22Rv1 (cell line): ENCODE data around the gene RBMS3.
"Not testable (repeated sequence)": the region's sequence is repeated elsewhere in the genome, so short reads cannot be mapped to it uniquely, and the experiment has no call there.

Source experiments
- H3K27ac ChIP-seq: fragments of 450-650 bp; 2 replicates; pipeline ENCODE4 v1.5.1; 2017
- ZFX ChIP-seq: fragments of 450-650 bp; IDR thresholded peaks from 2 replicates; pipeline ENCODE4 v1.6.1; 2017; ENCODE audit warnings: antibody characterized with exemption, borderline replicate concordance
- TF ChIP-seq, protein P1 (sequence below): fragments of 450-650 bp; IDR thresholded peaks from 2 replicates; pipeline ENCODE4 v1.5.1; 2017; ENCODE audit warnings: mild to moderate bottlenecking

RBMS3 gene

DNA sequence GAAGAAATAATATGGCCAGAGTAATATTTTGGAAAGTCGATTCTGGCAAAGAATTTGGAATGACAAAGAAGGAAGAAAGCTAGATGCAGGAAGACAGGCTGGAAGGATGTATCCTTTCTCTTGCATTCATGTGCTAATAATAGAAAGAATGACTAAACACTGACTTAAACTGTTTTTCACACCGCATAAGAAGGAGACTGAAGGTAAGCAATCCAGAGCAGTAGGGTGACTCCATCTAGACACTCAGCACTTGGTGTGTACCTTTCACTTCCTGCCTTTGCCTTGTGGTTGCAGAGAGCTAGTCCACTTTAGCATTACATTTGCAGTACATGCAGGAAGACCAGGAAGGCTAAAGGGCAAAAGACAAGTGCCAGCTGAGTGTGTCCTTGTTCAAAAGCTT lies 234.6 kb downstream of the RBMS3 start:
- no peak for TF ChIP-seq ZFX
- TF ChIP-seq, protein P1, sequence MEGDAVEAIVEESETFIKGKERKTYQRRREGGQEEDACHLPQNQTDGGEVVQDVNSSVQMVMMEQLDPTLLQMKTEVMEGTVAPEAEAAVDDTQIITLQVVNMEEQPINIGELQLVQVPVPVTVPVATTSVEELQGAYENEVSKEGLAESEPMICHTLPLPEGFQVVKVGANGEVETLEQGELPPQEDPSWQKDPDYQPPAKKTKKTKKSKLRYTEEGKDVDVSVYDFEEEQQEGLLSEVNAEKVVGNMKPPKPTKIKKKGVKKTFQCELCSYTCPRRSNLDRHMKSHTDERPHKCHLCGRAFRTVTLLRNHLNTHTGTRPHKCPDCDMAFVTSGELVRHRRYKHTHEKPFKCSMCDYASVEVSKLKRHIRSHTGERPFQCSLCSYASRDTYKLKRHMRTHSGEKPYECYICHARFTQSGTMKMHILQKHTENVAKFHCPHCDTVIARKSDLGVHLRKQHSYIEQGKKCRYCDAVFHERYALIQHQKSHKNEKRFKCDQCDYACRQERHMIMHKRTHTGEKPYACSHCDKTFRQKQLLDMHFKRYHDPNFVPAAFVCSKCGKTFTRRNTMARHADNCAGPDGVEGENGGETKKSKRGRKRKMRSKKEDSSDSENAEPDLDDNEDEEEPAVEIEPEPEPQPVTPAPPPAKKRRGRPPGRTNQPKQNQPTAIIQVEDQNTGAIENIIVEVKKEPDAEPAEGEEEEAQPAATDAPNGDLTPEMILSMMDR = no peak
- H3K27ac ChIP-seq = no peak overlapping the region

GRCh38 chr3:29516164-29516563 lies 235.3 kb downstream of the RBMS3 start:
- no peak overlapping the region for H3K27ac ChIP-seq
- TF ChIP-seq ZFX = no peak
- TF ChIP-seq, protein P1 = no peak

DNA sequence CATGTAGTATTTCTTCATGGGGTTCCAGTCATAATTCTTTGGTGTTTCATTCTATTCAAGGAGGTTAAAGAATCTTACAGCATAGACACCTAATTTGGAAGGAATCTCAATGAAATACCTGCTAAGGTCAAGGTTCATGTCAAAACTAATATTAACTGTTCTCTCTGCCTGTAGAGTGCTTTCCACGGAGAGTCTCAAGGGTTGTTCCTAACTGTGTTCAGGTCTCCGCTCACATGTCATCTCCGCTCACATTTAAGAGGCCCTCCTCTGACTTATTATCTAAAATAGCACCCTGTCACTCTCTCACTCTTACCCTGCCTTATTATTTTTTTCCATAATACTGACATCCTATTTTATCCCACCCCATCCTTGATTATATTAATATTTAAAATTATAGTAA lies 239.9 kb downstream of the RBMS3 start:
- TF ChIP-seq, protein P1 = no peak
- no peak for TF ChIP-seq ZFX
- H3K27ac ChIP-seq = no peak overlapping the region

DNA sequence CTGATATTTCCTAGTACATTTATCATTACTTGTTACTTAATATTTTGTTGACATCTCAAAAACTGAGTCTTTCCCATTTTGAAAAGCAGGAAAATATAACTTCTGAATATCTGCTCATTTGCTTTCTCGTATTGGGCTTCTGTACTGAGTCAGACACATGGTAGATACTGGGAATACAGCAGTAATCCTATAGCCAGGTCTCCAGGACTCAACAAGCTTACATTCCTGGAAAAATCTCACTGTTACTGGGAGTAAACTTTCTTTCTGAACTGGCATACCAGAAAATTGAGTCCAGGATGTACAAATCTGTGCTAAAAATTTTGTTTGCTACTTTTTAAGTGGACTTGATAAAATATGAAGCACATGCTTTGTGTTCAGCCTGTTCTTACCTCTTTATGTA lies 240.4 kb downstream of the RBMS3 start:
- TF ChIP-seq, protein P1 = no peak
- no peak for TF ChIP-seq ZFX
- H3K27ac ChIP-seq = no peak overlapping the region

GRCh38 chr3:29521751-29522150 lies 240.9 kb downstream of the RBMS3 start:
- TF ChIP-seq ZFX = no peak
- TF ChIP-seq, protein P1 = no peak
- H3K27ac ChIP-seq = no peak overlapping the region

GRCh38 chr3:29524433-29524832 lies 243.6 kb downstream of the RBMS3 start:
- not testable (repeated sequence) for H3K27ac ChIP-seq

- TF ChIP-seq ZFX = no peak
- TF ChIP-seq, protein P1 = no peak
- H3K27ac ChIP-seq = peak overlapping the region; percentile 34; the same call in 1 of the 2 replicates
Observed at GRCh38 chr3:29525254-29525881, 244.5 kb downstream of the RBMS3 start.

GRCh38 chr3:29527246-29527645 lies 246.4 kb downstream of the RBMS3 start:
- TF ChIP-seq, protein P1 = no peak
- no peak for TF ChIP-seq ZFX
- H3K27ac ChIP-seq = no peak overlapping the region
